Parathyroid adenoma (tissue), 2 donors: ENCODE measurements around the gene PLCH1.

Experiments used
- H2AFZ ChIP-seq: fragments of 300-600 bp; sonication (generic); one replicate; pipeline ENCODE4 v1.7.0; 2017; ENCODE audit warnings: antibody characterized with exemption, mild to moderate bottlenecking
- H3K27ac ChIP-seq: fragments of 300-600 bp; sonication (generic); one replicate; pipeline ENCODE4 v1.7.0; 2017
- H3K27me3 ChIP-seq: fragments of 300-600 bp; sonication (generic); one replicate; pipeline ENCODE4 v1.7.0; 2017; ENCODE audit warnings: low read length; ENCODE audit not compliant: control insufficient read depth, insufficient read depth
- H3K36me3 ChIP-seq: fragments of 300-600 bp; sonication (generic); one replicate; pipeline ENCODE4 v1.7.0; 2017; ENCODE audit warnings: low read length; ENCODE audit not compliant: control insufficient read depth, insufficient read depth
- H3K4me1 ChIP-seq: fragments of 300-600 bp; sonication (generic); one replicate; pipeline ENCODE4 v1.7.0; 2017; ENCODE audit warnings: control low read depth
- H3K4me2 ChIP-seq: fragments of 300-600 bp; sonication (generic); one replicate; pipeline ENCODE4 v1.7.0; 2017; ENCODE audit warnings: low read length
- H3K4me3 ChIP-seq: fragments of 300-600 bp; sonication (generic); one replicate; pipeline ENCODE4 v1.7.0; 2017; ENCODE audit warnings: low read depth, low read length
- H3K79me2 ChIP-seq: fragments of 300-600 bp; sonication (generic); one replicate; pipeline ENCODE4 v1.7.0; 2017; ENCODE audit warnings: control low read depth
- H3K9ac ChIP-seq: fragments of 300-600 bp; sonication (generic); one replicate; pipeline ENCODE4 v1.7.0; 2017; ENCODE audit warnings: mild to moderate bottlenecking
- H3K9me3 ChIP-seq: fragments of 300-600 bp; sonication (generic); one replicate; pipeline ENCODE4 v1.7.0; 2017; ENCODE audit warnings: low read length; ENCODE audit not compliant: control insufficient read depth
- CTCF ChIP-seq: fragments of 300-600 bp; sonication (generic); IDR thresholded peaks from one replicate; pipeline ENCODE4 v1.7.0; 2017; ENCODE audit warnings: antibody characterized with exemption, mild to moderate bottlenecking
- donor health status: primary hyperparathyroidism.

PLCH1 gene

GRCh38 chr3:155661760-155662159 lies 83.1 kb downstream of the PLCH1 start:
- no peaks in the 10 kb centered on the region for H3K27me3 ChIP-seq
- no peaks in the 10 kb centered on the region for H3K9me3 ChIP-seq
- no peak overlapping the region for H3K9ac ChIP-seq
- peaks cover 14% of the 10 kb centered on the region for H3K4me1 ChIP-seq
- no peaks in the 10 kb centered on the region for H3K79me2 ChIP-seq
- H3K27ac ChIP-seq: no peak overlapping the region
- no peak overlapping the region for H3K4me2 ChIP-seq
- no peak for TF ChIP-seq CTCF
- H3K36me3 ChIP-seq: no peaks in the 10 kb centered on the region
- H3K4me3 ChIP-seq: no peak overlapping the region
- H2AFZ ChIP-seq: peak overlapping the region; percentile 6

GRCh38 chr3:155661042-155661441 lies 83.8 kb downstream of the PLCH1 start:
- Histone ChIP-seq H3K4me2 (no peak overlapping the region), H3K36me3 (no peaks in the 10 kb centered on the region), H3K4me3 (no peak overlapping the region), H2AFZ (no peak overlapping the region), H3K79me2 (no peaks in the 10 kb centered on the region), H3K27me3 (no peaks in the 10 kb centered on the region), H3K9ac (no peak overlapping the region), H3K9me3 (no peaks in the 10 kb centered on the region), H3K27ac (no peak overlapping the region), H3K4me1 (peaks cover 14% of the 10 kb centered on the region)
- no peak for TF ChIP-seq CTCF

- Histone ChIP-seq H3K4me1 (peaks cover 6% of the 10 kb centered on the region), H3K4me2 (no peak overlapping the region), H3K79me2 (peaks cover 5% of the 10 kb centered on the region), H3K27ac (no peak overlapping the region), H3K27me3 (no peaks in the 10 kb centered on the region), H2AFZ (no peak overlapping the region), H3K4me3 (no peak overlapping the region), H3K36me3 (no peaks in the 10 kb centered on the region), H3K9ac (no peak overlapping the region), H3K9me3 (no peaks in the 10 kb centered on the region)
- no peak for TF ChIP-seq CTCF
These were observed 86.1 kb downstream of the PLCH1 start for GRCh38 chr3:155658671-155659261.

GRCh38 chr3:155658006-155658405 lies 86.9 kb downstream of the PLCH1 start:
- Histone ChIP-seq H3K4me3 (no peak overlapping the region), H3K4me2 (no peak overlapping the region), H3K4me1 (peaks cover 6% of the 10 kb centered on the region), H3K36me3 (no peaks in the 10 kb centered on the region), H3K27ac (no peak overlapping the region), H2AFZ (no peak overlapping the region), H3K79me2 (peaks cover 5% of the 10 kb centered on the region), H3K9me3 (no peaks in the 10 kb centered on the region), H3K27me3 (no peaks in the 10 kb centered on the region), H3K9ac (no peak overlapping the region)
- no peak for TF ChIP-seq CTCF

GRCh38 chr3:155657161-155657560 lies 87.7 kb downstream of the PLCH1 start:
- peaks cover 8% of the 10 kb centered on the region for H3K4me1 ChIP-seq
- H3K9ac ChIP-seq: no peak overlapping the region
- no peaks in the 10 kb centered on the region for H3K36me3 ChIP-seq
- no peaks in the 10 kb centered on the region for H3K9me3 ChIP-seq
- no peak overlapping the region for H3K27ac ChIP-seq
- no peak overlapping the region for H3K4me2 ChIP-seq
- H3K79me2 ChIP-seq: peaks cover 5% of the 10 kb centered on the region
- no peak overlapping the region for H3K4me3 ChIP-seq
- no peak overlapping the region for H2AFZ ChIP-seq
- TF ChIP-seq CTCF: no peak
- H3K27me3 ChIP-seq: no peaks in the 10 kb centered on the region
